SU-DHL-6 (cell line): Measurements from ENCODE around the gene HDGFL2.

Source experiments
- EZH2phosphoT487 ChIP-seq: fragments of 200-600 bp; sonication (generic), shearing (Covaris generic); conservative IDR thresholded peaks from 2 replicates; pipeline ENCODE4 v1.6.1; 2018; ENCODE audit warnings: mild to moderate bottlenecking, antibody characterized with exemption, low read length, moderate library complexity, mixed read lengths
- TF ChIP-seq, protein P1 (sequence below): fragments of 200-600 bp; sonication (generic); IDR thresholded peaks from one replicate; pipeline ENCODE4 v1.5.1; 2017; ENCODE audit warnings: antibody characterized with exemption, mild to moderate bottlenecking, low read length, moderate library complexity; ENCODE audit not compliant: insufficient read depth, poor library complexity, severe bottlenecking

GRCh38 chr19:4494691-4495064, 22.6 kb downstream of the HDGFL2 start:
- TF ChIP-seq, protein P1, sequence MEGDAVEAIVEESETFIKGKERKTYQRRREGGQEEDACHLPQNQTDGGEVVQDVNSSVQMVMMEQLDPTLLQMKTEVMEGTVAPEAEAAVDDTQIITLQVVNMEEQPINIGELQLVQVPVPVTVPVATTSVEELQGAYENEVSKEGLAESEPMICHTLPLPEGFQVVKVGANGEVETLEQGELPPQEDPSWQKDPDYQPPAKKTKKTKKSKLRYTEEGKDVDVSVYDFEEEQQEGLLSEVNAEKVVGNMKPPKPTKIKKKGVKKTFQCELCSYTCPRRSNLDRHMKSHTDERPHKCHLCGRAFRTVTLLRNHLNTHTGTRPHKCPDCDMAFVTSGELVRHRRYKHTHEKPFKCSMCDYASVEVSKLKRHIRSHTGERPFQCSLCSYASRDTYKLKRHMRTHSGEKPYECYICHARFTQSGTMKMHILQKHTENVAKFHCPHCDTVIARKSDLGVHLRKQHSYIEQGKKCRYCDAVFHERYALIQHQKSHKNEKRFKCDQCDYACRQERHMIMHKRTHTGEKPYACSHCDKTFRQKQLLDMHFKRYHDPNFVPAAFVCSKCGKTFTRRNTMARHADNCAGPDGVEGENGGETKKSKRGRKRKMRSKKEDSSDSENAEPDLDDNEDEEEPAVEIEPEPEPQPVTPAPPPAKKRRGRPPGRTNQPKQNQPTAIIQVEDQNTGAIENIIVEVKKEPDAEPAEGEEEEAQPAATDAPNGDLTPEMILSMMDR = no peak
- TF ChIP-seq EZH2phosphoT487 = no peak
